Hindlimb muscle (tissue), 1 donor: Measurements from ENCODE around the gene EEF1AKMT2. TPM values are rescaled to one million over a fixed set of nuclear protein-coding genes. Genes with fewer than 3 reads are reported as not detected.

Experiments
- DNase-seq: peaks from one replicate; pipeline ENCODE4 v3.0.0-alpha.2; 2013
- polyA plus RNA-seq: library from polyadenylated mRNA; unstranded; fragments of 120-200 nt; gene quantifications from one replicate; pipeline ENCODE4 v1.2.1, GENCODE V29; 2013; ENCODE audit not compliant: insufficient read length

Gene EEF1AKMT2
- polyA plus RNA-seq, 1 donor, result 20.4 TPM

- DNase-seq, result no peak
Measured at GRCh38 chr10:124737221-124737620, 54.5 kb downstream of the EEF1AKMT2 start.

- no peak for DNase-seq
Measured at GRCh38 chr10:124736491-124737136, 55.1 kb downstream of the EEF1AKMT2 start.

- DNase-seq, result no peak
Measured at GRCh38 chr10:124735491-124736286, 56.0 kb downstream of the EEF1AKMT2 start.

DNA sequence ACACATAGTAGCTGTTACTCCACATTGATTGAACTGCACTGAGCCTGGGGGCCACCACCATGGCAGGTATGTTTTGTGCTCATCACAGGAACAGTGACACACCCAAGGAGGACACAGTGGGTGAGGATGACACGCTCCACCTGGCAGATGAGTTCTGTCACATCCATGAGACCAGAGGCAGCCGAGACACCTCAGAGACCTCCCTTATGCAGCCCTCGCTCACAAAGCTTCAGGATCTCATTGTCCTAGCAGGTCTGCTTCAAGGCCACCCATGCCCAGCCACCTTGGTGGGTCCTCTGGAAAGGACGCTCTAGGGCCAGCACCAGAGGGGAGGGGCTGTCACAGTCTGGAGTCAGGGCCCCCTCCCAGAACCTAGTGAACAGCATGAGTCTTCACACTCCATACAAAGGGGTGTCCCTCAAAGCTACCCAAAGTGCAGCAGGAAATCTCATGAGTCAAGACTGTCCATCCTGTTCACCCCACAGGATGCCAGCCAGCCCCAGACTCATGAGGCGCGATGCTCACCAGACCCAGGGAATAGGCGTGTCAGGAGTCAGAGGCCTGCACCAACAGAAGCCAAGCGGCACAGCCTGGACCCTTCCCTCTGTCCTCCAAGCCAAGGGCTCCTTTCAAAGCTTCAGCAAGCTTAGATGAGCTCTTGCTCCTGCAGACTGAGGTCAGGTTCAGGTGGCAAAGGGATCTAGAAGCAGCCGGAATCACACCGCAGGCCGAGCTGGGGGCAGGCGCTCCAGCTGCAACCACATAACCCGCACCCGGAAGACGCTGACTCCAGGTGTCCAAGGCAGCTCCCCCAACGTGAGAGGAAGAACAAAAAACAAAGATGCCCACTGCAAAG, 57.1 kb downstream of the EEF1AKMT2 start:
- DNase-seq, result no peak

DNA sequence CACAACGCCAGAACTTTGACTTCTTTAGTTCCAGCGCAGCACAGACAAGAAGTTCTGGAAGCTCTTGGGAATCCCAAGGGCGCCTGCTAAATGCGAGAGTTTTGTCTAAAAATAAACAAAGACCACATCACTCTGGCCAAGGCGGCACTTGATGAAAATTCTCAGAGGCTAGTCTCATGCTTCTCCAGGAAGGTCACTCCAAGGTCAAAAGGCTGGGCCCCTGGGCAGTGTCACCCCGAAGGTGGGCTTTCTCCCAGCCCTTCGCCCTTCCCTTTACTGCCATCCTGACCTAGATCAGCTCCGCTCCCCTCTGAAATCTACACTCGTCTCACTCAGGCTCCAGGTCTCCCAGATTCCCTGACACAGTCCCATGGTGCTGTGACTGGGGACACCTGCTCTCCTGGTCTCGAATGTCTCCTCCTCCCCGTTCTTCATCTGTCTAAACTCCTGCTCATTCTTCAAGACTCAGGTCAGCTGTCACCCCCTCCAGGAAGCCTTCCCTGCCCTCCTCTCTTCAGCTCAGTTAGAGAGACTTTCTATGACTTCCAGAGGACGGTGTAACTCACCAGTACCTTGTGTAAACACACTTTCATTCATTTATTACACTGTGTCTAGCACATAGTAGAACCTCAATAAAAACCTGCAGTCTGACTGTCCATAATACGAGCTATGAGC, 58.0 kb downstream of the EEF1AKMT2 start:
- DNase-seq, result no peak

- no peak for DNase-seq
Measured at GRCh38 chr10:124732931-124733570, 58.6 kb downstream of the EEF1AKMT2 start.

- DNase-seq, result no peak
Measured at GRCh38 chr10:124731551-124731950, 60.1 kb downstream of the EEF1AKMT2 start.

GRCh38 chr10:124730790-124731189, 60.9 kb downstream of the EEF1AKMT2 start:
- no peak for DNase-seq

DNA sequence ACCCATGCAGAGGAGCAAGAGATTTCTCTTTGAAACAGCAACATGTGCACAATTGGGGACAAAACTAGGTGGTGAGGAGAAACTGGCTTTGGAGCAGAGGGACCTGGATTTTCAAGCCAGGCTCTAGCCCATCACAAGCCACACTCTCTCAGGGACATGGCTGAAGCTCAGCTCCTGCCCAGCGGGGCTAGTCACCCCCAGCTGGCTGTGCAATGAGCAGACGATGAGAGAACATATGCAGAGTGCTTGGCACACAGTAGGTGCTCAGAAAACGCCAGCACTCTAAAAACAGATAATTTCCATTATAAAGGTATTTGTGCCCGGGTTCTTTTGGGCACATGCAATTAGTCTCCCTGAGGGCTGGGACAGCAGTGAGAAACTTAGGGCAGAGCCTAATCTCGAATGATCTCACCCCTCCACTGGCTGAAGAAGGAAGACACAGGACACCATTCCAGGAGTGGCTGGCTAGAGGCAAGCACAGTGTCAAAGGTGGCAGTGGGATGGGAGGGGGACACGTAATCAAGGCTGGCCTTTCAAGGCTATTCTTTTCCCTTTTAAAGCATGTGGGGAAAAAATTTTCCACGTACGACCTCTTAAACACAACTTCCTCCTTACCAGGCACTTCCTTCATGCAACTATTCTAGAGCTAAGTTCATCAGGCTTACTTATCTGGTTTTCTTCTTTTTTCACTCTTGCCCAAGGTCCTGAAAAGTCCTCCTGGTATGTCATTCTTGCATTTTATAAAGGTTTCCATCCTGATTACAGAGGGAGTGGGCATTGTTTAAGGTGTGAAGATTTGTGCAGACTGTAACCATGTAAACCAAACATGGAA, 62.6 kb downstream of the EEF1AKMT2 start:
- no peak for DNase-seq

DNA sequence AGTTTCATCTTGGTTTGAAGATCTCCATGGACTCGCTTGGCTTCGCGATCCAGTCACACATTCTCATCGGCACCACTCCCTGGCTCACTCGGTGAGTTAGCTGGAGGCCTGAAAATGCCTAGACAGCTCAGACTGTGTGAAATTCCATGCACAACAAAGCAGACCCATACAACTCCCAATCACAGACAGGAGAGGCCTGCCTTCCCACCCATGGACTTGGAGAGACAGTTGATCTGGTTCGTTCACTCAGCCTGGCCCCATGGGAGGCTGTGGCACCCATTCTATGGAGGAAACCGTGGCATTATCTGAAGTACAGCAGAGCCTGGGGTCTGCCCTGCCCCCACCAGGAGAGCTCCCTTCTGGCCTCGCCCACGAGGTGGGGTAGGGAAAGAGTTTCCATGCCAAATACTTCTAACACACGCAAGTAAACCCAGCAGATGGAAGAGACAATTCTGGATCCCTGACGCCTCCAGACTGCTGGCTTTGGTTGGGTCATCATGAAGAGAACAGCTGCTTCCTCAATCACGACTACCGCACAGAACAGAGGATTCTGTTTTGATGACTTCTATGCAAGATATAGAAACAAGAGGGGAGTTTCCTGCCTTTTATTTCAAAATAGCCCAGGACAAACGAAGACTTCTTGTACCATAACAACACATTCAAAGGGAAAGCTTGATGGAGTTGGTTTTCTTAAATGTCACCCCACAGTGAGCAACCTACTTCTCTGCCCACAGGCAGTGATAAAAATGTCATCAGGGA, 63.4 kb downstream of the EEF1AKMT2 start:
- peak; percentile 65 for DNase-seq

- no peak for DNase-seq
Measured at GRCh38 chr10:124727361-124727960, 64.2 kb downstream of the EEF1AKMT2 start.

GRCh38 chr10:124725791-124726190, 65.9 kb downstream of the EEF1AKMT2 start:
- no peak for DNase-seq

- DNase-seq, result no peak
Measured at GRCh38 chr10:124725171-124725631, 66.5 kb downstream of the EEF1AKMT2 start.

- DNase-seq, result no peak
Measured at GRCh38 chr10:124724279-124725027, 67.2 kb downstream of the EEF1AKMT2 start.

DNA sequence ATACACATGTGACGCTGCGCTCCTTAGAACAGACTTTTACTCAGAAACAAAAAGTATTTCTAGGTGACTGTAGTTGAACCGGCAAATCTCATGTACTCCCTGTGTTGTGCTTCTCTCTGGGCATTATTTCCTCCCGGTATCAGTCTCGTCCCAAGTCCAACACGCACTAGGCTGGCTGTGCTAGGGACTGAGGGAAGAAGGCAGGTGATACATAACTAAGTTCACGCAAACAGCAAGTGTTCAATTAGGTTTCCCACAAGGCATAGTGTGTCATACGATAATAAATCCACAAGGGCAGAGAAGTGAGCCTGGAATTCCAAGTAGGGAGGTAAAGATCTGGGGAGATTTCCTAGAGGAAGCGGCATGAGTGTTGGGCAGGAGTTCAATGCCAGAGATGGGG, 67.9 kb downstream of the EEF1AKMT2 start:
- no peak for DNase-seq

DNA sequence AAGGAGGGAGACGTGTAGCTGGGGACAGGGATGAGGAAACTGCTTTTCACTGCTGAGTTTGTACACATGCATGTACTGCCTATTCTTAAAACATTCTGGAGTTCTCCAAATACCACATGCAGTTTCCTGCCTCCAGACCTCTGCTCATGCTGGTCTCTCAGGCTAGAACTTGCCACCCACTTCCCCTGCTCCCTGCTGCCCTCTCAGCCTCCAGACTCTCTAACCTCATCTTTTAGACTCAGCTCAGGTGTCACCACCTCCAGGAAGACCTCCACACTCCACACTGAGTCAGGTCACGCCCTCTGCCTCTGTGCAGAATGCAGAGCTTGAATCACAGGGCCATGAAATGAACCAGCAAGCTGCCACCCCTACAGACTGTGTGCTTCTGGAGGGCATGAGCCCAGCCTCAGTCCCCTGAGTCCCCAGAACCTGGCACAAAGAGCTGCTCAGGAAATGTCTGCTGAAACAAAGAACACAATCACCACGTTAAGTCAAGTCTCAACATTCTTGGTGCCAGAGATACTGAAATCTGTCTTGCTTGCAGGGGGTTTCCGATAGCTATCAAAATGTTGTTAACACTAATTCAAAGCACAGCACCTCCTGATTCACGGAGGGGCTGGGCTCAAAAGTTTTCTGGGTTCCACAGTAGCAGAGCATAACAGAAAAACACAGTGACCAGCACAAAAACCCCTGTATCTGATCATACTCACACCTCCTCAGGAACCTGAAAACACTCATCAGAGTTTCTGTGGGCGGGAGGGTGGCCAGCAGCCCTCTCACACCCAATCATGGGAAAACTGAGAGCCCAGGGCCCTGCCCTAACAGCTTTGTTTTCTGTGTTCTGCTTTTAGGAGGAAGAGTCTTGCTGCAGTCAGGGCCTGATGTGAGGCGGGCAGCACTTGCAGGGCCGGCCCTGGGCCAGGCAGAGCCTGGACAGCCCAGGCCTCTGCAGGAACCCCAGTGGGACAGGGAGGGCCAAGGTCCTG, 68.6 kb downstream of the EEF1AKMT2 start:
- no peak for DNase-seq

DNA sequence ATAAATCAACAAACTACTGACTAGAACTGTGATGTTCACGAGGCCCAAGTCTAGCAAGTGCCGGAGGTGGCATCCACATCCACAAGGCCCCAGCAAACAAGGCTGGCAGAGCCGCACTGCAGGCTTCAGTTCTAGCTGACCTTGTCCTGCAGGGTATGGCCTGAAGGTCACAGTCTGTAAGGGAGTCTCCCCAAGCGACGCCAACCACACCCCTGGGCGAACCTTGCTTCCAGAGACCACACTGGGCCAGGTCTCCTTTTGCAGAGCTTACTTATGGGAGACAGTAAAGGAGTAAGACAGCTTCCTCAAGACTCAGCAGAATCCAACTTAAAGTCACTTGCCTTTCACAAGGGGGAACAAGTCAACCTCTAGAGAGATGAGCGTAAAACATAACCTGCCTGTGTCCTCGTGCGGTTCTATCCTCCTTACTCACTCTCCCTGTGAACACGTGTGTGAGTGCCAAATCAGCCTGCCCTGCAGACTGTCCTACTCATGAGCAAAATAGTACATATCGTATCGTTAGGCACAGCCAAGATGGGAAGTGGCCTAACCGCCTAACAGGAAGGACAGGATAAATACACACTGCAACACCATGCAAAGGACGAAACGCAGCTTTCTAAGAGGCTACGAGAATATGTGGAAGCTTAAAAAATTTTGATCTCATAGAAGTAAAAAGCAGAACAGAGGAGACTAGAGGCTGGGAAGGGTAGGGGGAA, 70.2 kb downstream of the EEF1AKMT2 start:
- DNase-seq, result no peak
